ENCODE results near the gene CFAP99. TPM values are rescaled to one million over a fixed set of nuclear protein-coding genes. Genes with fewer than 3 reads are reported as not detected.

The CFAP99 gene
- total and polyA plus RNA-seq, 2 experiments from 2014 or later: not detected

- no peak overlapping the region for H3K4me2 ChIP-seq
- H3F3A ChIP-seq (replicated peaks; ENCODE audit: low read depth): no peaks in the 10 kb centered on the region
- Mint-ChIP-seq H3K4me1 (peaks cover 26% of the 10 kb centered on the region), H3K36me3 (ENCODE audit: low read depth) (no peaks in the 10 kb centered on the region), H3K27me3 (ENCODE audit: insufficient read depth, low read depth, poor library complexity) (peaks cover 19% of the 10 kb centered on the region), H3K27ac (no peak overlapping the region), H3K9me3 (no peaks in the 10 kb centered on the region), H3K4me3 (no peak overlapping the region)
- H3K4me1 ChIP-seq (ENCODE audit: insufficient read depth): peaks cover 15% of the 10 kb centered on the region
- DNase-seq (ENCODE audit: low spot score) (no peak), ATAC-seq (no peak)
- no peaks in the 10 kb centered on the region for H3K27me3 ChIP-seq (ENCODE audit: insufficient read depth)
- no peaks in the 10 kb centered on the region for H3K36me3 ChIP-seq (ENCODE audit: insufficient read depth)
- H3K4me3 ChIP-seq: no peak overlapping the region
- no peaks in the 10 kb centered on the region for H3K9me2 ChIP-seq (ENCODE audit: insufficient read depth)
- H4K20me1 ChIP-seq (replicated peaks; ENCODE audit: insufficient read depth): no peaks in the 10 kb centered on the region; the same call in 1 of the 2 replicates
- no peaks in the 10 kb centered on the region for H3K79me2 ChIP-seq (replicated peaks; ENCODE audit: insufficient read depth)
- H2AFZ ChIP-seq: no peak overlapping the region
- no peak overlapping the region for H3K27ac ChIP-seq (ENCODE audit: low read depth)
- no peak for TF ChIP-seq EZH2 (IDR thresholded peaks at IDR 0.05; ENCODE audit: low read depth, unreplicated experiment)
- no peak for TF ChIP-seq STAT1 (IDR thresholded peaks at IDR 0.05; ENCODE audit: unreplicated experiment)
- TF ChIP-seq POLR2AphosphoS5 (IDR thresholded peaks at IDR 0.05; ENCODE audit: low read depth): no peak
- TF ChIP-seq, protein P1, sequence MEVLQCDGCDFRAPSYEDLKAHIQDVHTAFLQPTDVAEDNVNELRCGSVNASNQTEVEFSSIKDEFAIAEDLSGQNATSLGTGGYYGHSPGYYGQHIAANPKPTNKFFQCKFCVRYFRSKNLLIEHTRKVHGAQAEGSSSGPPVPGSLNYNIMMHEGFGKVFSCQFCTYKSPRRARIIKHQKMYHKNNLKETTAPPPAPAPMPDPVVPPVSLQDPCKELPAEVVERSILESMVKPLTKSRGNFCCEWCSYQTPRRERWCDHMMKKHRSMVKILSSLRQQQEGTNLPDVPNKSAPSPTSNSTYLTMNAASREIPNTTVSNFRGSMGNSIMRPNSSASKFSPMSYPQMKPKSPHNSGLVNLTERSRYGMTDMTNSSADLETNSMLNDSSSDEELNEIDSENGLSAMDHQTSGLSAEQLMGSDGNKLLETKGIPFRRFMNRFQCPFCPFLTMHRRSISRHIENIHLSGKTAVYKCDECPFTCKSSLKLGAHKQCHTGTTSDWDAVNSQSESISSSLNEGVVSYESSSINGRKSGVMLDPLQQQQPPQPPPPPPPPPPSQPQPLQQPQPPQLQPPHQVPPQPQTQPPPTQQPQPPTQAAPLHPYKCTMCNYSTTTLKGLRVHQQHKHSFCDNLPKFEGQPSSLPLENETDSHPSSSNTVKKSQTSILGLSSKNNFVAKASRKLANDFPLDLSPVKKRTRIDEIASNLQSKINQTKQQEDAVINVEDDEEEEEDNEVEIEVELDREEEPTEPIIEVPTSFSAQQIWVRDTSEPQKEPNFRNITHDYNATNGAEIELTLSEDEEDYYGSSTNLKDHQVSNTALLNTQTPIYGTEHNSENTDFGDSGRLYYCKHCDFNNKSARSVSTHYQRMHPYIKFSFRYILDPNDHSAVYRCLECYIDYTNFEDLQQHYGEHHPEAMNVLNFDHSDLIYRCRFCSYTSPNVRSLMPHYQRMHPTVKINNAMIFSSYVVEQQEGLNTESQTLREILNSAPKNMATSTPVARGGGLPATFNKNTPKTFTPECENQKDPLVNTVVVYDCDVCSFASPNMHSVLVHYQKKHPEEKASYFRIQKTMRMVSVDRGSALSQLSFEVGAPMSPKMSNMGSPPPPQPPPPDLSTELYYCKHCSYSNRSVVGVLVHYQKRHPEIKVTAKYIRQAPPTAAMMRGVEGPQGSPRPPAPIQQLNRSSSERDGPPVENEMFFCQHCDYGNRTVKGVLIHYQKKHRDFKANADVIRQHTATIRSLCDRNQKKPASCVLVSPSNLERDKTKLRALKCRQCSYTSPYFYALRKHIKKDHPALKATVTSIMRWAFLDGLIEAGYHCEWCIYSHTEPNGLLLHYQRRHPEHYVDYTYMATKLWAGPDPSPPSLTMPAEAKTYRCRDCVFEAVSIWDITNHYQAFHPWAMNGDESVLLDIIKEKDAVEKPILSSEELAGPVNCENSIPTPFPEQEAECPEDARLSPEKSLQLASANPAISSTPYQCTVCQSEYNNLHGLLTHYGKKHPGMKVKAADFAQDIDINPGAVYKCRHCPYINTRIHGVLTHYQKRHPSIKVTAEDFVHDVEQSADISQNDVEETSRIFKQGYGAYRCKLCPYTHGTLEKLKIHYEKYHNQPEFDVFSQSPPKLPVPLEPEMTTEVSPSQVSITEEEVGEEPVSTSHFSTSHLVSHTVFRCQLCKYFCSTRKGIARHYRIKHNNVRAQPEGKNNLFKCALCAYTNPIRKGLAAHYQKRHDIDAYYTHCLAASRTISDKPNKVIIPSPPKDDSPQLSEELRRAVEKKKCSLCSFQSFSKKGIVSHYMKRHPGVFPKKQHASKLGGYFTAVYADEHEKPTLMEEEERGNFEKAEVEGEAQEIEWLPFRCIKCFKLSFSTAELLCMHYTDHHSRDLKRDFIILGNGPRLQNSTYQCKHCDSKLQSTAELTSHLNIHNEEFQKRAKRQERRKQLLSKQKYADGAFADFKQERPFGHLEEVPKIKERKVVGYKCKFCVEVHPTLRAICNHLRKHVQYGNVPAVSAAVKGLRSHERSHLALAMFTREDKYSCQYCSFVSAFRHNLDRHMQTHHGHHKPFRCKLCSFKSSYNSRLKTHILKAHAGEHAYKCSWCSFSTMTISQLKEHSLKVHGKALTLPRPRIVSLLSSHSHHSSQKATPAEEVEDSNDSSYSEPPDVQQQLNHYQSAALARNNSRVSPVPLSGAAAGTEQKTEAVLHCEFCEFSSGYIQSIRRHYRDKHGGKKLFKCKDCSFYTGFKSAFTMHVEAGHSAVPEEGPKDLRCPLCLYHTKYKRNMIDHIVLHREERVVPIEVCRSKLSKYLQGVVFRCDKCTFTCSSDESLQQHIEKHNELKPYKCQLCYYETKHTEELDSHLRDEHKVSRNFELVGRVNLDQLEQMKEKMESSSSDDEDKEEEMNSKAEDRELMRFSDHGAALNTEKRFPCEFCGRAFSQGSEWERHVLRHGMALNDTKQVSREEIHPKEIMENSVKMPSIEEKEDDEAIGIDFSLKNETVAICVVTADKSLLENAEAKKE (CRISPR knock-in tag; IDR thresholded peaks at IDR 0.05): no peak
- TF ChIP-seq, protein P2, sequence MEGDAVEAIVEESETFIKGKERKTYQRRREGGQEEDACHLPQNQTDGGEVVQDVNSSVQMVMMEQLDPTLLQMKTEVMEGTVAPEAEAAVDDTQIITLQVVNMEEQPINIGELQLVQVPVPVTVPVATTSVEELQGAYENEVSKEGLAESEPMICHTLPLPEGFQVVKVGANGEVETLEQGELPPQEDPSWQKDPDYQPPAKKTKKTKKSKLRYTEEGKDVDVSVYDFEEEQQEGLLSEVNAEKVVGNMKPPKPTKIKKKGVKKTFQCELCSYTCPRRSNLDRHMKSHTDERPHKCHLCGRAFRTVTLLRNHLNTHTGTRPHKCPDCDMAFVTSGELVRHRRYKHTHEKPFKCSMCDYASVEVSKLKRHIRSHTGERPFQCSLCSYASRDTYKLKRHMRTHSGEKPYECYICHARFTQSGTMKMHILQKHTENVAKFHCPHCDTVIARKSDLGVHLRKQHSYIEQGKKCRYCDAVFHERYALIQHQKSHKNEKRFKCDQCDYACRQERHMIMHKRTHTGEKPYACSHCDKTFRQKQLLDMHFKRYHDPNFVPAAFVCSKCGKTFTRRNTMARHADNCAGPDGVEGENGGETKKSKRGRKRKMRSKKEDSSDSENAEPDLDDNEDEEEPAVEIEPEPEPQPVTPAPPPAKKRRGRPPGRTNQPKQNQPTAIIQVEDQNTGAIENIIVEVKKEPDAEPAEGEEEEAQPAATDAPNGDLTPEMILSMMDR (conservative IDR thresholded peaks at IDR 0.05; ENCODE audit: low read depth in 2 of 2): no peak
- no peak for TF ChIP-seq EZH2phosphoT487 (IDR thresholded peaks at IDR 0.05; ENCODE audit: unreplicated experiment)
- TF ChIP-seq REST (IDR thresholded peaks at IDR 0.05; ENCODE audit: unreplicated experiment): no peak
- TF ChIP-seq ZNF114 (CRISPR knock-in tag; IDR thresholded peaks at IDR 0.05): no peak
- no peak for TF ChIP-seq CREB1 (CRISPR knock-in tag; IDR thresholded peaks at IDR 0.05; ENCODE audit: low read depth)
- no peak for TF ChIP-seq JUNB (IDR thresholded peaks at IDR 0.05; ENCODE audit: unreplicated experiment)
- no peak for TF ChIP-seq ZNF331 (CRISPR knock-in tag; IDR thresholded peaks at IDR 0.05; ENCODE audit: low read depth)
- no peak for TF ChIP-seq ETS1 (IDR thresholded peaks at IDR 0.05)
- TF ChIP-seq NANOG (IDR thresholded peaks at IDR 0.05; ENCODE audit: borderline replicate concordance): no peak
Observed at GRCh38 chr4:2399631-2400190, 19.0 kb upstream of the CFAP99 start.

Data from GM23338 (cell line).